Glutamatergic neuron (in vitro differentiated cells): ENCODE data around the gene ZC3H10. TPM values are rescaled to one million over a fixed set of nuclear protein-coding genes. Genes with fewer than 3 reads are reported as not detected.
A peak's percentile ranks its signal among the peaks of the same experiment; 100 is the strongest.

Experiments used
- DNase-seq: peaks from one replicate; pipeline ENCODE4 v3.0.0; 2022
- H3K27ac Mint-ChIP-seq: one replicate; pipeline ENCODE4 v1.8.0; 2020; ENCODE audit warnings: mild to moderate bottlenecking, mixed read lengths, inconsistent platforms; ENCODE audit not compliant: unreplicated experiment
- H3K27me3 Mint-ChIP-seq: one replicate; pipeline ENCODE4 v1.8.0; 2020; ENCODE audit warnings: mild to moderate bottlenecking, moderate library complexity, mixed read lengths, inconsistent platforms; ENCODE audit not compliant: unreplicated experiment
- H3K36me3 Mint-ChIP-seq: one replicate; pipeline ENCODE4 v1.8.0; 2020; ENCODE audit warnings: mild to moderate bottlenecking, mixed read lengths, inconsistent platforms; ENCODE audit not compliant: unreplicated experiment
- H3K4me1 Mint-ChIP-seq: one replicate; pipeline ENCODE4 v1.8.0; 2020; ENCODE audit warnings: mild to moderate bottlenecking, low read depth, mixed read lengths, inconsistent platforms; ENCODE audit not compliant: unreplicated experiment
- H3K4me3 Mint-ChIP-seq: one replicate; pipeline ENCODE4 v1.8.0; 2020; ENCODE audit warnings: mild to moderate bottlenecking, mixed read lengths, inconsistent platforms; ENCODE audit not compliant: unreplicated experiment
- H3K9me3 Mint-ChIP-seq: one replicate; pipeline ENCODE4 v1.8.0; 2020; ENCODE audit warnings: mild to moderate bottlenecking, moderate library complexity, mixed read lengths, inconsistent platforms; ENCODE audit not compliant: unreplicated experiment
- total RNA-seq: library from RNA; stranded (reverse); fragmentation: NEBNext Ultra II Directional; extraction: Animal tissue kit (Norgen Biotek cat#: 25700); gene quantifications from one replicate; pipeline ENCODE4 v1.2.1, GENCODE V29; 2021; ENCODE audit not compliant: unreplicated experiment
- TF ChIP-seq, protein P1 (sequence below): fragments of 200-600 bp; sonication (generic); IDR thresholded peaks from one replicate; pipeline ENCODE4 v1.5.0; 2021; ENCODE audit not compliant: partially characterized antibody, unreplicated experiment

The ZC3H10 gene
- total RNA-seq, 1 donor from 2014 or later, result 11.1 TPM

DNA sequence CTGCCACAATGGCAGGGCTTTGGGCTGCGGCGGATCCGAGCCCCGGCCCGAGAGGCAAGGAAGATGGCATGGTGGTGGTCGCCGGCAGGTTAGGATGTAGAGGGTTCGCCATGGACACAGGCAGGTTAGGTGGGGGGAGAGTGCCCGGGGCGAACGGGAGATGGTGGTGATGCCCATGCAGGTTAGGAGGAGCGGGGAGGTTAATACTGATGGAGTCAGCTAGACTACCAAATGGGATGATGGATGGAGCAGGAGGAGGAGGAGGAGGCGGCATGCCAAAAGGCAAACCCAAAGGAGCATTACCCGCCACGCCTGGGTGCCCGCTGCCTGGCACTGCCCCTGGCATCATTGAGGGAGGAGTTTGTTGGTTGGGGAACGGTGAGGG is 46.3 kb downstream of the ZC3H10 start:
- TF ChIP-seq, protein P1, sequence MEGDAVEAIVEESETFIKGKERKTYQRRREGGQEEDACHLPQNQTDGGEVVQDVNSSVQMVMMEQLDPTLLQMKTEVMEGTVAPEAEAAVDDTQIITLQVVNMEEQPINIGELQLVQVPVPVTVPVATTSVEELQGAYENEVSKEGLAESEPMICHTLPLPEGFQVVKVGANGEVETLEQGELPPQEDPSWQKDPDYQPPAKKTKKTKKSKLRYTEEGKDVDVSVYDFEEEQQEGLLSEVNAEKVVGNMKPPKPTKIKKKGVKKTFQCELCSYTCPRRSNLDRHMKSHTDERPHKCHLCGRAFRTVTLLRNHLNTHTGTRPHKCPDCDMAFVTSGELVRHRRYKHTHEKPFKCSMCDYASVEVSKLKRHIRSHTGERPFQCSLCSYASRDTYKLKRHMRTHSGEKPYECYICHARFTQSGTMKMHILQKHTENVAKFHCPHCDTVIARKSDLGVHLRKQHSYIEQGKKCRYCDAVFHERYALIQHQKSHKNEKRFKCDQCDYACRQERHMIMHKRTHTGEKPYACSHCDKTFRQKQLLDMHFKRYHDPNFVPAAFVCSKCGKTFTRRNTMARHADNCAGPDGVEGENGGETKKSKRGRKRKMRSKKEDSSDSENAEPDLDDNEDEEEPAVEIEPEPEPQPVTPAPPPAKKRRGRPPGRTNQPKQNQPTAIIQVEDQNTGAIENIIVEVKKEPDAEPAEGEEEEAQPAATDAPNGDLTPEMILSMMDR, result no peak
- DNase-seq, result no peak
- H3K27ac Mint-ChIP-seq, result no peak overlapping the region
- H3K27me3 Mint-ChIP-seq, result peaks cover 20% of the 10 kb centered on the region
- H3K4me3 Mint-ChIP-seq, result peak overlapping the region; percentile 20
- H3K9me3 Mint-ChIP-seq, result peaks cover 17% of the 10 kb centered on the region
- peaks cover 19% of the 10 kb centered on the region for H3K4me1 Mint-ChIP-seq
- peaks cover 12% of the 10 kb centered on the region for H3K36me3 Mint-ChIP-seq

DNA sequence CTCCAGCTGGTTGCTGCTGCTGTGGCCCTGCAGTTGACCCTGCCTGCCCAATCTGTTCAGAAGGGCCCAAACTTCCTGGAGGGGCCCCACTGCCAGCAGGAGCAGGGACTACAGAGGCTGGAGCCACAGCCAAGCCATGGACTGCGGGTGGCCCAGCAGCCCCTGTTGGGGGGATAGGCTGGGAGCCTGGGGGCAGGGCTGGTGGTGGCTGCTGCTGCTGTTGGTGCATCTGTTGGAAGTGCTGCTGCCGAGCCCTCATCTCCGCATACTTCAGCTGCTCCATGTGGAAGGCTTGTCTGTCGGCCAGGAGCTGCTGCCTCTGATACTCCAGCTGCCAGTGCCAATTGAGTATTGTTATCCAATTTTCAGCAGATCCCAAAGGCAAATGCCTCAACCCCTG is 47.3 kb downstream of the ZC3H10 start:
- DNase-seq, result no peak
- peaks cover 16% of the 10 kb centered on the region for H3K9me3 Mint-ChIP-seq
- peaks cover 16% of the 10 kb centered on the region for H3K36me3 Mint-ChIP-seq
- TF ChIP-seq, protein P1, result no peak
- no peak overlapping the region for H3K27ac Mint-ChIP-seq
- H3K27me3 Mint-ChIP-seq, result peaks cover 19% of the 10 kb centered on the region
- peaks cover 14% of the 10 kb centered on the region for H3K4me1 Mint-ChIP-seq
- no peak overlapping the region for H3K4me3 Mint-ChIP-seq

DNA sequence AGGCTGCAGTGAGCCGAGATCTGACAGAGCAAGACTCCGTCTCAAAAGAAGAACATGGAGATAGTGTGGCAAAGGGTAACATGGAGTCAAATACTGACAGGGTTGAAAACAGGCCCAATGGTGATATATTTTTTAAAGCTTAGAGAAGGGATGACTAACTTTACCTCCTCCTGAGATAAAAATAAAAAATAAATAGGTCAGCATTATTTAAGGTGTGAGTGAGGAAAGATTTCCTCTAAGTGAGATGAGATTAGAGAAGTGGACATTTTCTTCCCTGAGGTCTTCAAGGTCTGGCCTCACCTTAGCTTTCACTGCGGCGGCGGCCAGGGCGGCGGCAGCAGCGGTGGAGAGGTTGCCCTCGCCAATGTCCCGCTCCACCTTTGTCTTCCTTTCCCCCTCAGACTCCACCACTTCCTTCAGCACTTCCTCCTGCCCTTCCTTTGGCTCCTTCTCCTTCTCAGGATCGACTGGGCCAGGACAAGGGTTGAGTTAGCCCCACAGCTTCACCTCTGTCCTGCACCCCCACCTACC is 51.2 kb downstream of the ZC3H10 start:
- no peak for DNase-seq
- Mint-ChIP-seq H3K4me3 (peak overlapping the region; percentile 40), H3K4me1 (peaks cover 2% of the 10 kb centered on the region), H3K36me3 (peaks cover 15% of the 10 kb centered on the region), H3K27ac (peak overlapping the region; percentile 14), H3K27me3 (peaks cover 7% of the 10 kb centered on the region), H3K9me3 (peaks cover 7% of the 10 kb centered on the region)
- TF ChIP-seq, protein P1, result no peak

DNA sequence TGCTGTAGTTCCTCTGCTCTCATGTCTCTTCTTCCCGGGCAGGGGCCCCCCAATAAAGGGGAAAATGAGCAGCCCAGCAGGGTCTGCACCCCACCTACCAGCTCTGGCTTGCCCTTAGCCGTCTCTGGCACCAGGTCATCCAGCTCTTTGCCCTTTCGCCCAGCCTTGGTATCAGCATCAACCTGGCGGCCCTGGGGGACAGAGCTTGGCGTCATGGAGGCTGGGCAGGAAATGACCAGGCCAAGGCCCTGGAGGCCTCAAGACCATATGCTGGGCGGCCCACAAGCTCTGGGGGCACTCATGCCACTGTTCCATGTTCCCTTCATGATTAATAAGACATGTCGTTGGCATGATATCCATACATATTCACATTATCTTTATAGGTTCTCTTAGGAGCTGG is 54.8 kb downstream of the ZC3H10 start:
- Mint-ChIP-seq H3K4me3 (no peak overlapping the region), H3K27ac (no peak overlapping the region), H3K36me3 (peaks cover 15% of the 10 kb centered on the region), H3K27me3 (peaks cover 7% of the 10 kb centered on the region), H3K4me1 (no peaks in the 10 kb centered on the region), H3K9me3 (peaks cover 3% of the 10 kb centered on the region)
- TF ChIP-seq, protein P1, result no peak
- no peak for DNase-seq

Other genes starting within 250 kb of the ZC3H10 start
- gene PYM1, start 190.4 kb upstream of the ZC3H10 start, total RNA-seq, result 55.3 TPM
- gene DGKA, start 187.1 kb upstream of the ZC3H10 start, total RNA-seq, result 57.5 TPM
- 851 TPM for gene PMEL, start 152.2 kb upstream of the ZC3H10 start, total RNA-seq
- 20.5 TPM for gene CDK2, start 151.4 kb upstream of the ZC3H10 start, total RNA-seq
- gene RAB5B, start 144.2 kb upstream of the ZC3H10 start, total RNA-seq, result 170 TPM
- gene SUOX, start 121.0 kb upstream of the ZC3H10 start, total RNA-seq, result 23.9 TPM
- 24.1 TPM for gene IKZF4, start 97.2 kb upstream of the ZC3H10 start, total RNA-seq
- 29.8 TPM for gene RPS26, start 76.3 kb upstream of the ZC3H10 start, total RNA-seq
- gene ERBB3, start 38.1 kb upstream of the ZC3H10 start, total RNA-seq, result 33.7 TPM
- gene PA2G4, start 13.7 kb upstream of the ZC3H10 start, total RNA-seq, result 86.5 TPM
- 1,433 TPM for gene RPL41, start 1.6 kb upstream of the ZC3H10 start, total RNA-seq
- gene ESYT1, start 10.0 kb downstream of the ZC3H10 start, total RNA-seq, result 144 TPM
- 232 TPM for gene MYL6B, start 34.3 kb downstream of the ZC3H10 start, total RNA-seq
- gene MYL6, start 40.1 kb downstream of the ZC3H10 start, total RNA-seq, result 2,223 TPM
- gene SMARCC2, start 71.2 kb downstream of the ZC3H10 start, total RNA-seq, result 196 TPM
- gene RNF41, start 103.7 kb downstream of the ZC3H10 start, total RNA-seq, result 72.6 TPM
- 42.6 TPM for gene NABP2, start 106.1 kb downstream of the ZC3H10 start, total RNA-seq
- 0.61 TPM for gene SLC39A5, start 111.8 kb downstream of the ZC3H10 start, total RNA-seq
- 49.1 TPM for gene ANKRD52, start 140.1 kb downstream of the ZC3H10 start, total RNA-seq
- 18.9 TPM for gene COQ10A, start 148.7 kb downstream of the ZC3H10 start, total RNA-seq
- gene CS, start 182.1 kb downstream of the ZC3H10 start, total RNA-seq, result 257 TPM
- 141 TPM for gene CNPY2, start 197.7 kb downstream of the ZC3H10 start, total RNA-seq
- gene PAN2, start 215.7 kb downstream of the ZC3H10 start, total RNA-seq, result 101 TPM
- gene IL23A, start 220.6 kb downstream of the ZC3H10 start, total RNA-seq, result 0.42 TPM
- gene STAT2, start 241.8 kb downstream of the ZC3H10 start, total RNA-seq, result 74.7 TPM
- gene APOF, start 244.6 kb downstream of the ZC3H10 start, total RNA-seq, result not detected